HCT116 (cell line): ENCODE data around the gene SLC34A1. TPM values are rescaled to one million over a fixed set of nuclear protein-coding genes. Genes with fewer than 3 reads are reported as not detected.

Source experiments
- ATAC-seq: fragments of 200-7000 bp; cut with Tn5 transposase; 2 replicates; pipeline ENCODE4 v1.9.1; 2020; ENCODE audit warnings: mild to moderate bottlenecking, moderate library complexity
- BruUV-seq: library from RNA; stranded (reverse); fragments of 400-500 nt; replicated peaks from 2 replicates; lab custom pipeline; 2021; lab: Mats Ljungman, UMichigan
- CTCF ChIA-PET: fragments of 300-600 bp; sonication (Branson Sonifier 250); formaldehyde crosslinking; loops from one replicate; lab custom pipeline; 2021; ENCODE audit warnings: antibody characterized with exemption; lab: Charles Lee
- POLR2A ChIA-PET: fragments of 300-600, 350-600 bp; sonication (Branson Sonifier 250); formaldehyde crosslinking; loops from one replicate; lab custom pipeline; 2021; ENCODE audit warnings: antibody characterized with exemption; lab: Charles Lee
- RAD21 ChIA-PET, 2 experiments: fragments of 300-600 bp; sonication (Branson Sonifier 250); formaldehyde crosslinking; loops; one replicate each; lab custom pipeline; 2023; ENCODE audit warnings: low total read pairs in 2 of 2; ENCODE audit not compliant: uncharacterized antibody in 2 of 2, unreplicated experiment in 2 of 2, low non-redundant PET in 1 of 2; lab: Charles Lee
- DNase-seq: peaks from one replicate; pipeline ENCODE4 v3.0.0-alpha.2; 2010; ENCODE audit warnings: low read depth, low spot score
- H2AFZ ChIP-seq: fragments of 200-600 bp; shearing (Covaris generic), sonication (generic); 2 replicates; pipeline ENCODE4 v1.6.1; 2017; ENCODE audit warnings: low read depth, mixed run types, mixed read lengths, antibody characterized with exemption, low read length; ENCODE audit not compliant: poor library complexity, severe bottlenecking
- H3K27ac ChIP-seq: 2 replicates; pipeline ENCODE4 v1.5.1; 2012; ENCODE audit warnings: low read depth, low read length
- H3K27me3 ChIP-seq: fragments of 200-600 bp; sonication (generic); 2 replicates; pipeline ENCODE4 v1.6.1; 2016; ENCODE audit warnings: mixed run types, low read length, mixed read lengths; ENCODE audit not compliant: insufficient read depth
- H3K36me3 ChIP-seq, 2 experiments: fragments of 200-500 bp in 1 of 2; fragments of 200-600 bp in 1 of 2; sonication (Bioruptor generic) in 1 of 2; sonication (generic) in 1 of 2; 2 replicates each; pipeline versions ENCODE4 v1.5.1 to v1.6.1; 2014 to 2016; ENCODE audit warnings: low read length in 2 of 2, inconsistent platforms in 1 of 2, mixed read lengths in 1 of 2, mixed run types in 1 of 2; ENCODE audit not compliant: insufficient read depth in 2 of 2, control insufficient read depth in 1 of 2
- H3K4me1 ChIP-seq, 2 experiments: fragments of 200-600 bp in 1 of 2; sonication (generic) in 1 of 2; 2 replicates each; pipeline versions ENCODE4 v1.5.1 to v1.6.1; 2012 to 2017; ENCODE audit warnings: low read length in 2 of 2, inconsistent platforms in 1 of 2, mild to moderate bottlenecking in 1 of 2, mixed read lengths in 1 of 2, mixed run types in 1 of 2, moderate library complexity in 1 of 2; ENCODE audit not compliant: insufficient read depth in 2 of 2, control insufficient read depth in 1 of 2
- H3K4me2 ChIP-seq: fragments of 200-600 bp; sonication (generic); 2 replicates; pipeline ENCODE4 v1.6.1; 2017; ENCODE audit warnings: mixed run types, low read length, mixed read lengths
- H3K4me3 ChIP-seq, 2 experiments: fragments of 200-600 bp in 1 of 2; sonication (generic) in 1 of 2; replicated peaks in 1 of 2; 2 replicates each; pipeline ENCODE4 v1.5.1; 2011 to 2016; ENCODE audit warnings: low read length in 2 of 2, control low read depth in 1 of 2, low read depth in 1 of 2, mild to moderate bottlenecking in 1 of 2, mixed read lengths in 1 of 2, mixed run types in 1 of 2
- H3K79me2 ChIP-seq: fragments of 200-600 bp; sonication (generic); 2 replicates; pipeline ENCODE4 v1.6.1; 2017; ENCODE audit warnings: mild to moderate bottlenecking, mixed run types, low read length, moderate library complexity, mixed read lengths; ENCODE audit not compliant: insufficient read depth
- H3K9ac ChIP-seq: fragments of 200-600 bp; sonication (generic); 2 replicates; pipeline ENCODE4 v1.6.1; 2016; ENCODE audit warnings: low read length, mixed read lengths
- H3K9me2 ChIP-seq: fragments of 200-600 bp; sonication (generic), shearing (Covaris generic); 2 replicates; pipeline ENCODE4 v1.6.1; 2017; ENCODE audit warnings: mixed run types, mild to moderate bottlenecking, moderate library complexity; ENCODE audit not compliant: insufficient read depth
- H3K9me3 ChIP-seq, 2 experiments: fragments of 200-500 bp in 1 of 2; fragments of 200-600 bp in 1 of 2; sonication (Bioruptor generic) in 1 of 2; sonication (generic) in 1 of 2; 2 replicates each; pipeline ENCODE4 v1.6.1; 2014 to 2017; ENCODE audit warnings: low read length in 2 of 2, mixed read lengths in 2 of 2, inconsistent platforms in 1 of 2, low read depth in 1 of 2, mild to moderate bottlenecking in 1 of 2, mixed run types in 1 of 2, moderate library complexity in 1 of 2; ENCODE audit not compliant: control insufficient read depth in 1 of 2, insufficient read depth in 1 of 2
- H4K20me1 ChIP-seq: fragments of 200-600 bp; sonication (generic), shearing (Covaris generic); 2 replicates; pipeline ENCODE4 v1.6.1; 2017; ENCODE audit warnings: mixed run types, mild to moderate bottlenecking, moderate library complexity; ENCODE audit not compliant: insufficient read depth
- POLR2A ChIP-seq: IDR thresholded peaks from 2 replicates; pipeline ENCODE4 v1.7.0; 2011; ENCODE audit warnings: borderline replicate concordance; ENCODE audit not compliant: insufficient read depth, insufficient read length; ENCODE audit errors: extremely low read depth
- POLR2AphosphoS5 ChIP-seq: IDR thresholded peaks from 2 replicates; pipeline ENCODE4 v1.6.1; 2011; ENCODE audit warnings: mild to moderate bottlenecking, low read depth, low read length, moderate library complexity
- TCF7L2 ChIP-seq: IDR thresholded peaks from 2 replicates; pipeline ENCODE4 v1.7.0; 2011; ENCODE audit warnings: borderline replicate concordance, inconsistent platforms; ENCODE audit not compliant: insufficient read depth, insufficient read length; ENCODE audit errors: extremely low read depth
- intact Hi-C: fragments of 100-400 bp; cut with micrococcal nuclease; formaldehyde crosslinking; loops from 2 replicates; pipeline ENCODE4 v1.10.0; 2022
- total RNA-seq: library from RNA; stranded (reverse); gene quantifications from one replicate; pipeline ENCODE4 v1.2.1, GENCODE V29; 2021; ENCODE audit not compliant: unreplicated experiment
- TF ChIP-seq, protein P1 (sequence below): IDR thresholded peaks from 2 replicates; pipeline ENCODE4 v1.6.1; 2011; ENCODE audit warnings: mild to moderate bottlenecking, low read length, moderate library complexity; ENCODE audit not compliant: insufficient replicate concordance; ENCODE audit errors: extremely low read depth

The SLC34A1 gene
- total RNA-seq, 1 experiment from 2014 or later: not detected

DNA sequence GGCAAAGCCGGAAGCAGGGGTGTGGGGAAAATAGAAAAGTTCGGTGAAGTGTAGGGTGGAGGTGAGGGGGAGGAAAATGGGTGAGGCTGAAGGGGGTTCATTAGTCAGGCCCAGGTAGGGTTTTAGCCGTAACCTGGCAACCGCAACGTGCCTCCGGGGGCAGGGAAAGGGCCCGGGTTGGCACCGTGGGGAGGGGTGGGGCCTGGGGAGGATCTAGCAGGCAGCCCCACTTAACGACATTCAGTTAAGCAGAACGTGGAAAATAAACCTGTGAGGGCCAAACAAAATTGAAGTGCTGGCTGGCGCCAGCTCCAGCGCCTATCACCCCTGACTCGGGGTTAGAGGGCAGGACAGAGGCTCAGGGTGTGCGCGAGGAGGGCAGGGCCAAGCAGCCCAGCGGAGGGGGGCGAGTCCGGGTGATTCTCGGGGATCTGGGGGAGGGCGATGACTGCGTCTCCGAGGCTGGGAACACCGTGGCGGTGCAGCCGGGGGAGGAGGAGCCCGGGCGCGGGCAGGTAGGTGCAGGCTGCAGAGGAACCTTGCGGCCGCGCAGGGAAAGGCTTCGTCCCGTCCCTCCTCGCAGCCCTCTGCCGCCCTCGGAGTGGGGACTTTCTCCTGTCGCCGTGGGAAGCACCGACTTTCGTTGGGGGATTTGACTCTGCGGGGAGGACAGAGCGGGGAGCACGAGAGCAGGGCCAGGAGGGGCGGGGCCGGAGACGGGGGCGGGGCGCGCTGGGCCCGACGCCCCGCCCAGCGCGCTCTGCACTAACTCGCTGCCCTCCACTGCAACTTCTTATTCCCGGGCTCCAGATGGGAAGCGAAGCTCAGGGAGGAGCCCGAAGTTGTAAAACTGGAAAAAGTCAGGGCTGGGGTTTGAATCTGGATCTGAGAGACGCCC lies 21.4 kb upstream of the SLC34A1 start:
- H3K36me3 ChIP-seq: no peaks in the 10 kb centered on the region
- H3K9me3 ChIP-seq: no peaks in the 10 kb centered on the region
- POLR2A ChIA-PET: interaction anchor here (0.7 kb wide), 1 partner anchor 13 kb away, joined by 3 read pairs; no protein-coding TSS in a partner anchor
- H3K79me2 ChIP-seq: no peaks in the 10 kb centered on the region
- H3K27ac ChIP-seq: peak overlapping the region; percentile 69
- H2AFZ ChIP-seq: peak overlapping the region; percentile 64
- peak overlapping the region; percentile 63 for H3K9ac ChIP-seq
- RAD21 ChIA-PET: interaction anchor here in 1 of 2 experiments (0.7 kb wide), 1 partner anchor 27 kb away, joined by 3 read pairs; no protein-coding TSS in a partner anchor
- peak overlapping the region; percentile 92 for H3K4me2 ChIP-seq
- BruUV-seq: no TSS peak
- H3K27me3 ChIP-seq: no peaks in the 10 kb centered on the region
- H3K4me1 ChIP-seq: peaks cover 16 to 36% of the 10 kb centered on the region in 2 experiments; a peak in 3 of 4 replicates
- peak; percentile 44 for TF ChIP-seq POLR2A
- TF ChIP-seq, protein P1, sequence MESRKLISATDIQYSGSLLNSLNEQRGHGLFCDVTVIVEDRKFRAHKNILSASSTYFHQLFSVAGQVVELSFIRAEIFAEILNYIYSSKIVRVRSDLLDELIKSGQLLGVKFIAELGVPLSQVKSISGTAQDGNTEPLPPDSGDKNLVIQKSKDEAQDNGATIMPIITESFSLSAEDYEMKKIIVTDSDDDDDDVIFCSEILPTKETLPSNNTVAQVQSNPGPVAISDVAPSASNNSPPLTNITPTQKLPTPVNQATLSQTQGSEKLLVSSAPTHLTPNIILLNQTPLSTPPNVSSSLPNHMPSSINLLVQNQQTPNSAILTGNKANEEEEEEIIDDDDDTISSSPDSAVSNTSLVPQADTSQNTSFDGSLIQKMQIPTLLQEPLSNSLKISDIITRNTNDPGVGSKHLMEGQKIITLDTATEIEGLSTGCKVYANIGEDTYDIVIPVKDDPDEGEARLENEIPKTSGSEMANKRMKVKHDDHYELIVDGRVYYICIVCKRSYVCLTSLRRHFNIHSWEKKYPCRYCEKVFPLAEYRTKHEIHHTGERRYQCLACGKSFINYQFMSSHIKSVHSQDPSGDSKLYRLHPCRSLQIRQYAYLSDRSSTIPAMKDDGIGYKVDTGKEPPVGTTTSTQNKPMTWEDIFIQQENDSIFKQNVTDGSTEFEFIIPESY: no peak
- TF ChIP-seq POLR2AphosphoS5: peak; percentile 45; the same call in 1 of the 2 replicates
- CTCF ChIA-PET: interaction anchor here (1.6 to 1.9 kb wide), 3 partner anchors 7 to 39 kb away, joined by 3 to 10 read pairs (median 5); no protein-coding TSS in a partner anchor
- DNase-seq (no peak), ATAC-seq (peak; percentile 78)
- H4K20me1 ChIP-seq: no peaks in the 10 kb centered on the region
- H3K9me2 ChIP-seq: no peaks in the 10 kb centered on the region
- intact Hi-C loops: no loop called here
- peak overlapping the region; percentile 48 to 58 for H3K4me3 ChIP-seq

DNA sequence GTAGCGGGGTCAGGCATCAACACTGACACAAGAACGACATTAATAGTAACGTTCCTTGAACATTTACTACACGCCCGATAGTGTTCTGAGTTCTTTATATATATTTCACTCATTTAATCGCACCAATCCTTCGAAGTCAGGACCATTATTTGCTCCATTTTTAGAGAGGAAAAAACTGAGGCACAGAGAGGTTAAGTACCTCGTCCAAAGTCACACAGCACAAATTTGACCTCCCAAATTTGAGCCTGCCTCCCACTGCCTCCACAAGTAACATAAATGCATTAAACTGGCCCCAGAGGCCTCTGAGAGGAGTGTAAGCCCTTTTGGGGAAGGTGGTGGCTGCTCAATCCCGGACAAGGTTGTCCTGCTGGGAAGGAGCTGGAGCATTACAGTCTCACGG lies 20.7 kb upstream of the SLC34A1 start:
- ATAC-seq (no peak), DNase-seq (no peak)
- Histone ChIP-seq H3K4me2 (peak overlapping the region; percentile 92), H3K79me2 (no peaks in the 10 kb centered on the region), H3K9me3 (no peaks in the 10 kb centered on the region)
- intact Hi-C loops: no loop called here
- no peak for TF ChIP-seq TCF7L2
- TF ChIP-seq, all 23 proteins: peak for 0
- ChIA-PET RAD21 (interaction anchor here in 1 of 2 experiments (0.7 kb wide), 1 partner anchor 26 kb away, joined by 3 read pairs; no protein-coding TSS in a partner anchor), POLR2A (interaction anchor here (0.7 kb wide), 1 partner anchor 12 kb away, joined by 3 read pairs; no protein-coding TSS in a partner anchor), CTCF (interaction anchor here (1.6 to 1.8 kb wide), 2 partner anchors 27 to 39 kb away, joined by 3 to 5 read pairs; no protein-coding TSS in a partner anchor)
- peak overlapping the region; percentile 48 to 58 for H3K4me3 ChIP-seq
- H4K20me1 ChIP-seq: no peaks in the 10 kb centered on the region
- H3K27ac ChIP-seq: no peak overlapping the region
- H3K4me1 ChIP-seq: peaks cover 16 to 33% of the 10 kb centered on the region in 2 experiments; a peak in 3 of 4 replicates
- BruUV-seq: no TSS peak
- H2AFZ ChIP-seq: no peak overlapping the region
- H3K27me3 ChIP-seq: no peaks in the 10 kb centered on the region
- H3K36me3 ChIP-seq: no peaks in the 10 kb centered on the region
- H3K9me2 ChIP-seq: no peaks in the 10 kb centered on the region
- no peak overlapping the region for H3K9ac ChIP-seq
